GM21737 (cell line): ENCODE measurements around the gene ARID1B.
A peak's percentile ranks its signal among the peaks of the same experiment; 100 is the strongest.

ENCODE experiments used
- ATAC-seq: cut with Tn5 transposase; IDR thresholded peaks from one replicate; pipeline ENCODE4 v1.9.1; 2021; ENCODE audit warnings: mild to moderate bottlenecking, moderate library complexity; ENCODE audit not compliant: unreplicated experiment

The ARID1B gene

GRCh38 chr6:157089851-157090250 is 312.7 kb downstream of the ARID1B start:
- no peak for ATAC-seq

- no peak for ATAC-seq
Measured at GRCh38 chr6:157090736-157091135, 313.6 kb downstream of the ARID1B start.

- no peak for ATAC-seq
Measured at GRCh38 chr6:157091243-157091642, 314.1 kb downstream of the ARID1B start.

DNA sequence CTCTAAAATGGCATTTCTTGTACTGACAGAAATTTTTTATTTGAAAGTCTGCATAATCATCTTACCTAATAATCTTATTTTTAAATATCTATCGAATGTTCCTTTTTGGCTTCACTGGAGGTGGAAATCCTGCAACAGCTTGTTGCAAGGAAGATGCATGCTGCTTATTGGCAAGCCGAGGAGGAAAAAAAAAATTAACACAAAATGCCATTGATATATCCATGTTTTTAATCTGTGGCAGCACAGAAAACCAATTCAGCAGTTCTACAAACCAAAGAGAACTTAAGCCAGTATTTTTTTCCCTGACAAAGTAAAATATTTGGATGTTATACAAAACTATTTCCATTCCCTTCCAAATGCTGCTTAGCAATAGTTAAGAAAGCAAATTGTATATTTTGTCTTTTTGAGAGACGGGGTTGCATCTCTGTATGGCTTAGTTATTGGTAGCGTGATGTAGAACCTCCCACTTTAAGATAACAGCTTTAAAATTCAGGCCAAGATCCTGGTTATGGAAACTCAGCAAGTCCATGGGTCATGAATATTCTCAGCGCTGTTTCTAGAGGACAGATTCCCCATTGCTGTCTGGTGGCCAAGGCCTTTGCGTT is 314.8 kb downstream of the ARID1B start:
- ATAC-seq, result no peak

- ATAC-seq, result no peak
Measured at GRCh38 chr6:157092736-157093135, 315.6 kb downstream of the ARID1B start.

DNA sequence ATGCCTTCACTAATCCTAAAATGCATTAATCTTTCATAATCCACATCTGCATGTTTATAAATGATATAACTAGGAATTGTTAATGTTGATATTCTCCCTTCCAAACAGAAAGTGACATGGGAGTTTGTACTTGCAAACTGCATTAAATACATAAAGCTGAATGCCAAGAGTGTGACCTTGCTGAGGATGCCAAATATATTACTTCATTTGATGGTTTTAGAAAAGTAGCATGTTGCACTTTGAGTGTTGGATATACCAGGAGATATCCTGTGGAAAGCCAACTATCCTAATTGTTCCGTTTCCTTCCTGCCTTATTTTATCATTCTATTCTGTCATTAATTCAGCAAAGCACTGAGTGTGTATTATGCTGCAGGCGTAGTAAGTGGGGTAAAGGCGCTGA is 316.4 kb downstream of the ARID1B start:
- ATAC-seq, result no peak

DNA sequence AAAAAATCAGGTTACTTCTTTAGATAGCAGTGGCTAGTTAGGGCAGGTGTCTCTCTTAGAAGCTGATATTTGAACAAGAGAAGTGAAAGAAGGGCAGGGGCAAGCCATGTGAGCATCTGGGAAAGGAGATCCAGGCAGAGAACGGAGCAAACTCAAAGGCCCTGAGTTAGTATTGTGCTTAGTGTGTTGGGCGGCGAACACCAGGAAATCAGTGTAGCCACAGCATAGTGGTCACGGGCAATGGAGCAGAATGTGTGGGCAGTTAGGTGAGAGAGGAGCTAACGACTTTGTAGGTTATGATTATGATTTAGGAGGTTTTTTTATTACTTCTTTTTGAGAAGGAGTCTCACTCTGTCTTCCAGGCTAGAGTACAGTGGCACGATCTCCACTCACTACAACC is 316.9 kb downstream of the ARID1B start:
- ATAC-seq, result peak; percentile 59

DNA sequence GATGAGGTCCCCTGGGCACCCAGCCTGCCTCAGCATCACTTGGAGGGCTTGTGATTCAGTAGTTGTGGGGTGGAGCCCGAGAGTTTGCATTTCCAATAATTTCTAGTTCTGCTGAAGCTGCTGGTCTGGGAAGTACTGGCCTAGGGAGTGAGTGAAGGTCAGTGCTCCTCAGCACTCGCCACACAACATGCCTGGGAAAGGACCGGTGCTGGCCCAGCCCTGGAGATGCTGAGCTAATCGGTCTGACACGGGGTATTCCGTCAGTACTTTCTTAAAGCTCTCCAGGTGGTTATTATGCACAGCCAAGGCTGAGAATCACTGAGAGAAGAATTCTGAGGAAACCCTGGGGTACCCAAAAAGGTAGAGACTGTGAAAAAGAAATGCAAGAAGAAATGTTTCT is 317.9 kb downstream of the ARID1B start:
- no peak for ATAC-seq

DNA sequence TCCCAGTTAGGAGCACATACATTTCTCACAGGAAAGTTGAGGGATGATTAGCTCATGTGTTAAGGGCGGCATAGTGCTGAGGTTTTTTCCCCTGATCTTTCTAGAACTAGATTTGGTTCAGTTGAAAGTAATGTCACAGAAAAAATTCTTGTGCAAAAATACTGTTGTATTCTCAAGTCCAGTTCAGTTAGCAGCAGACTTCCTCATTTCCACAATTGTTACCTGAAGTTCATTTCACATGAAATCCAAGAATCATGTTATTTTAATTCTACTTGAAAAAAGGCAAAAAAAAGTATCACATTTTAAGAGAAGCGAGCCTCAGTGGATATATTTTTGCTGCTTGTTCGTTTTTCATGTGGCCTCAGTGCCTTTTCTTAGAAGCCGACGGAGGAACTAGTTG is 318.4 kb downstream of the ARID1B start:
- ATAC-seq, result no peak

- no peak for ATAC-seq
Measured at GRCh38 chr6:157096105-157096504, 318.9 kb downstream of the ARID1B start.

DNA sequence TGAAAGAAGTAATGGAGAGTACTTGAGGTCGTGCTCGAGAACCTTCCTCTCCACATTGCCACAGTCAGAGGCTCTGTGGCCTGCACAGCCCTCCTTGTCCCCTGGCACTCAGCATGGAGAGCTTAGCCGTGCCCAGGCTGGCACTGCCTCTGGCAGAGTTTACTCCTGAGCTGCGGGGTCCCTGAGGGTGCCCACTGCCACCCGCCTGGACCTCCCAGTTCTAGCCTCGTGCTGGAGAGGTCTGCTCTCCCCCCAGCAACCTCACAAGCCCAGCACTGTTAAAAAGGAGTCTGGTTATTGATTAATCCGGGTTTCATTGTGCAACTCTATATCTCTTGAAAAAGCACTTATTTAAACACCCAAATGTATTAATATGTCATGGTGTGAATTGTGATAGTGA is 319.3 kb downstream of the ARID1B start:
- no peak for ATAC-seq

GRCh38 chr6:157097255-157097955 is 320.2 kb downstream of the ARID1B start:
- ATAC-seq, result no peak

DNA sequence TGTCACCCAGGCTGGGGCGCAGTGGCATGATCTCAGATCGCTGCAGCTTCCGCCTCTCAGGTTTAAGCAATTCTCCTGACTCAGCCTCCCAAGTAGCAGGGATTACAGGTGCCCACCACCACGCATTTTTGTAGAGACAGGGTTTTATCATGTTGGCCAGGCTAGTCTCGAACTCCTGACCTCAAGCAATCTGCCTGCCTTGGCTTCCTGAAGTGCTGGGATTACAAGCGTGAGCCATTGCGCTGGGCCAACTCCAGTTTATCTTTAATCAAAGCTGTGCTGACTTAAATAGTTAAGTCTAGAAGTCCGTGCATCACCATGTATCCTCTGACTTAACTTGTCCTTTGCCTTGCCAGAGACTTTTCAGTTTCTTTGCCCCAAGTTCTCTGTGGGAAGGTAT is 321.8 kb downstream of the ARID1B start:
- ATAC-seq, result no peak

DNA sequence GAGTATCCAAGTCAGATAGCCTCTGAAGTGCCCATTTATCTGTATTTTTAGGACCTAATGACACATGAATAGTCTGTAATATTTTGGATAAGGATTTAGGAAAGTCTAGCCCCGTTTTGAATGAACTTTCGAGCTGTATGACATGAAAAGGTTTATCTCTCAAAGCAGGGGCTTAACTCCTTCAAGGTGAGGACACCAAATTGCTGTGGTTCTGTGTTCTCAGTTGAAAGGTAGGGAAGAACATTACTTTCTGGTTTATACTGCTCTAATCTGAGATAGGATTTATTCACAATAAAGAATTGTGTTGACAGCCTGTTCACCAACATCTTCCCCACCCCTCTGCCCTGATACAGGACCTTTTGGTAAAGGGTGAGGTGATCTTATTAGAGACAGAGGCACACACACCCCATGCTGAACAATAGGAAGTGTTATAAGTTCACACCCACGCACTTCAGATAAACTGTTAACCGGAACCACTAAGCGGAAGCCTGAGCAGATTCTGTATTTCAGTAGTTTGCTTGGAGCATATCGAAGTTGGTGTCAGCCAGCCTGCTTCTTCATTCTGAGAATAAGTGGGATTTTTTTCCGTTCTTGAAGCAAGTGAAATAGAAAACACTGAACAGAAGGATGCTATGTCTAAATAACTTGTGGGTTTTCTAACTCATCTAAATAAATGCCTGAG is 322.9 kb downstream of the ARID1B start:
- ATAC-seq, result peak; percentile 94

- ATAC-seq, result no peak
Measured at GRCh38 chr6:157101166-157101565, 324.0 kb downstream of the ARID1B start.

GRCh38 chr6:157104803-157105202 is 327.6 kb downstream of the ARID1B start:
- ATAC-seq, result no peak

DNA sequence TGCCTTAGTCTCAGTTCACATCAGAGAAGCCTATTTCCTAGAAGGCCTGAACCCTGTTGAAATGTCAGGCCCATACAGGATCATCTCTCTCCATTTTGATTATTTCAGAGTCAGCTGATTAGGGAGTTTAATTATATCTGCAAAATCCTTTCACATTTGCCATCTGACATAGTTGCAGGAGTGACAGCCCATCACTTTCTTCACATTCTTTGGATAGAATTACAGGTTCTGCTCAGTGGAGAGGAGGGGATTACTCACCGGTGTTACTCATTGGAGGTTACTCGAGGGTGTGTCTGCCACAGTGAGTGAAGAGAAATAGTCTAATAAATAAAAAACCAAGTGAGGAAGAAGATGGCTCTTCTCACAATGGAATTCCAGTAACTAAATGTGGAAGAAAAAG is 329.3 kb downstream of the ARID1B start:
- no peak for ATAC-seq

GRCh38 chr6:157107571-157107914 is 330.4 kb downstream of the ARID1B start:
- no peak for ATAC-seq

GRCh38 chr6:157107915-157108651 is 330.9 kb downstream of the ARID1B start:
- no peak for ATAC-seq

GRCh38 chr6:157108923-157109322 is 331.7 kb downstream of the ARID1B start:
- no peak for ATAC-seq

DNA sequence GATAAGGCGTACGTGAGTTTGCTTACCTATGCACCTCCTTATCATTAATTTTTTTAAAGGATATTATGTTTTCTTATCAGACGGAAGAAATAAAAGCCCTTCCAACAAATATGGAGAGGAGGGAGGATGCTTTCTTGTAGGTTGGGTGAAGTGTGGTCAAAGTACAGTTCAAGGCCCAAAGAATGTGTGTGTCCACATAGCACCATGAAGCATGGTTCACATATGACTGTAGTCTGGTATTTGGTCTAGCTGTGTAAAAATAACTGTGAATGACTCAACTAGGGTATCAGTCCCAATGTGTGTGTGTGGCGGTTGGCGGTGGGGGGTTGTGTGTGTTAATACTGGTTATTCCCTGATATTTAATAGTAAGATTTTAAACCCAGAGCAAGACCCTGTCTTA is 333.4 kb downstream of the ARID1B start:
- ATAC-seq, result no peak

- no peak for ATAC-seq
Measured at GRCh38 chr6:157113389-157113788, 336.2 kb downstream of the ARID1B start.
